Mammary microvascular endothelial cell (primary cell): ENCODE data around the gene SNU13. TPM values are rescaled to one million over a fixed set of nuclear protein-coding genes. Genes with fewer than 3 reads are reported as not detected.

Experiments used
- total RNA-seq: library from RNA; depleted of rRNA; stranded (reverse); fragments of >200 nt; gene quantifications from 2 replicates; pipeline ENCODE4 v1.2.3, GENCODE V29; 2015

The SNU13 gene
- total RNA-seq: 161 and 168 TPM in 2 replicates

GRCh38 chr22:41688365-41689211 lies at the start of gene SNU13:
Gene SNU13 (minus strand): TSS chr22:41688867. CDS start chr22:41688796, 71 bp downstream.

DNA sequence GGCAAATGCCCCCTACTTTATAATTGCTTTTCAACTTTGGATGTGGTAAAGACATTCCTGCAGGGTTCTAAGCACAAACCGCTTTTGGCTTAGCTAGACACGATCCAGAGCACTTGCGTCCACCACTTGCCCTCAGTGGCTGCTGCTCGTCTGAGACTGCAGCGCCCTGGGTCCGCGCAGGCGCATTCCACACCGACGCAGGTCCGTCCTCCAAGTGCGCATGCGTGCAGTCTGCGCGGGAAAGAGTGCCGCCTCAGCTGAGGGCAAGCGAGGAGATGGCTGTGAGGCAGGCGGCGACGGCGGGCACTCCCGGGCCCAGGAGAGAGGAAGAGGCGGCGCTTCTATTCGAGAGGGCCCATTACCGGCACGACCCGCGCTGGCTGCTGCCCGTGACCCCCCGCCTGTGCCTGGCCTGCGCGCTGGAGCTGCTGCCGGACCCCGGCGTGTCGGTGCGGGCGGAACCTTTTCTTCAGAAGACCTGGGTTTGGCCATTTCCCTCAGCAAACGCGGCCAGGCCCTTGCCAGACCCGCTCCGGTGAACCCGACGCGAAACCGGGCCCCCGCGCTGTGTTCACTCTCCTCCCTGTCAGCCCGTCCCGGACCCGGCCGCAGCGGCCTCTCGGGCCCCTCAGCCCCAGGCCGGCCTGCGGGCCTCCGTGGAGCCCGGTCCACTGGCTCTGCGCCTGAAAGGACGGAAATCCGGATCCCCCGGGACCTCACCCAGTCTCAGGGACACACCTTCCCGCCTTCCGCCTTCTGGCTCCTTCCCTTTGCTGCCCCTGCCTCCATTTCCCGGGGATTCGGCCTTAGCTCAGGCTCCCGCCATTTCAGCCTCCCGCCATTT lies 10.8 kb upstream of the SNU13 start, which contains the start of gene MEI1:
Gene MEI1, plus strand, starts transcription at position 240 of the 844 bp plus-strand sequence. Its CDS starts 36 bp downstream, at position 276.

Other genes with a start within 250 kb of the SNU13 start
- gene TOB2, start 242.1 kb downstream of the SNU13 start, total RNA-seq: 24.4 and 28.9 TPM in 2 replicates
- 60.4 and 77.1 TPM in 2 replicates for gene PHF5A, start 220.2 kb downstream of the SNU13 start, total RNA-seq
- 83.7 and 94.3 TPM in 2 replicates for gene ACO2, start 219.8 kb downstream of the SNU13 start, total RNA-seq
- gene POLR3H, start 144.4 kb downstream of the SNU13 start, total RNA-seq: 14.8 and 14.9 TPM in 2 replicates
- gene CSDC2, start 127.9 kb downstream of the SNU13 start, total RNA-seq: not detected in 2 replicates
- gene PMM1, start 99.0 kb downstream of the SNU13 start, total RNA-seq: 7.3 and 9.8 TPM in 2 replicates
- 49.4 and 53.1 TPM in 2 replicates for gene DESI1, start 67.8 kb downstream of the SNU13 start, total RNA-seq
- 431 and 469 TPM in 2 replicates for gene XRCC6, start 67.6 kb downstream of the SNU13 start, total RNA-seq
- 0.54 and 2.2 TPM in 2 replicates for gene MEI1, start 10.6 kb upstream of the SNU13 start, total RNA-seq
- 5.3 and 7.8 TPM in 2 replicates for gene CCDC134, start 111.8 kb upstream of the SNU13 start, total RNA-seq
- gene SREBF2, start 144.2 kb upstream of the SNU13 start, total RNA-seq: 59.4 and 60.4 TPM in 2 replicates
- not detected in 2 replicates for gene SHISA8, start 226.2 kb upstream of the SNU13 start, total RNA-seq
- 0.15 and 0.20 TPM in 2 replicates for gene TNFRSF13C, start 237.9 kb upstream of the SNU13 start, total RNA-seq